Measurements from ENCODE around the gene MRPS7. TPM values are rescaled to one million over a fixed set of nuclear protein-coding genes. Genes with fewer than 3 reads are reported as not detected.

The MRPS7 gene
- total and polyA plus RNA-seq, 10 of the 15 experiments (the other 5 are each of a cell fraction or from before 2014, with no cell fraction given) = 88.4 to 217 (median 109) TPM

DNA sequence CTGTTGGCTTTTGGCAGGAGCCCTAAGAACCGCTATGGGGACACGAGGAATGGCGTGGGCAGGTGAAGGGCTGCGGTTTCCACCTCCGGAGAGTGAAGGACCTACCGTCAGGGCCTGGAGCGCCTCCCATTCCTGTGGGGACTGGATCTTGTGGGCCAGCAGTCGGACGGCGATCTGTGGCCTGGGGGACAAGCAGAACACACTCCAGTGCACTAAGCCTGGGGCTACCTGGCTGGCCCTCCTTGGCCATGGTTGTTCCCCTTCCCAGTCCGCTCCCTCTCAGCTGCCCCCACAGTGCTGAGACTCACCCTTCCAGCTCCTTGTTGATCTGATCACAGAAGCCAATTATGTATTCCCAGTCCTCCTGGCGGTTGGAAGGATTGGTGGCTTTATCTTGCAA is 15.3 kb upstream of the MRPS7 start (continued):
- no peak for TF ChIP-seq NR2C2 (IDR thresholded peaks at IDR 0.05; ENCODE audit: borderline replicate concordance, control insufficient read depth, insufficient read length, low read depth)
- TF ChIP-seq SP1 (IDR thresholded peaks at IDR 0.05; ENCODE audit: low read depth, low read length) = no peak

DNA sequence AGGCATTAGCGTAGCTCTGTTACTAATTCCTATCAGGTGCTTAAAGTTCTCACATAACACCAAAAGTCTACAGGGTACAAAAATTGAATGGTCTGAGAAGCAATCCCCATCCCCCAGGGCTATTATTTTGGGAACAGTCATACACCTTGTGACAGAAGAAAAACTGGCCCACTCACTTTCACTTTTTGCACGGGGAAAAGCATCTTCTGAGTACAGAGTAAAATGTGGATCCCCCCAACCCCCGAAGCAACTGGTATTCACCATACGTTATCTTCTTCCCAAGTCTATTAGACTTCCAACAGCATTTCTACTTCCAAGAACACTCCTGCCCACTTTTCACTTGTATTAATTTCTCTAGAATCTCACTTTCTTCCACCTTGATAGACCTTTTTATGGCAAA is 12.1 kb upstream of the MRPS7 start:
- ChIA-PET CTCF (interaction anchor here (0.5 to 3.3 kb wide), 20 partner anchors 10 to 504 kb away, joined by 3 to 34 read pairs (median 4); partner anchors contain the start of genes GGA3, MIF4GD, MRPS7 and SLC25A19), POLR2A (interaction anchor here (1.0 to 6.6 kb wide), 8 partner anchors 12 to 531 kb away, joined by 3 to 81 read pairs (median 4); partner anchors contain the start of genes GGA3, MIF4GD, MRPS7 and SLC25A19), RAD21 (ENCODE audit: unreplicated experiment) (interaction anchor here (1.1 to 3.3 kb wide), 7 partner anchors 12 to 326 kb away, joined by 3 to 21 read pairs (median 8); partner anchors contain the start of genes GGA3, MIF4GD, MRPS7 and NUP85), SMC1A (ENCODE audit: uncharacterized antibody, unreplicated experiment) (interaction anchor here (0.9 to 3.9 kb wide), 9 partner anchors 9 to 238 kb away, joined by 3 to 62 read pairs (median 4); partner anchors contain the start of genes GGA3, MRPS7 and SLC25A19)
- 13% methylated on average over 4 of the region's 4 CpGs for WGBS (ENCODE audit: insufficient coverage, insufficient replicate concordance, low lambda C conversion rate, missing lambda C conversion rate)
- Histone ChIP-seq H3K27ac (ENCODE audit: control insufficient read depth, insufficient read depth) (peak overlapping the region; percentile 70), H3K4me2 (ENCODE audit: control insufficient read depth, insufficient read depth) (peak overlapping the region; percentile 83), H3K4me1 (ENCODE audit: control insufficient read depth, insufficient read depth, low read length) (peaks cover 32% of the 10 kb centered on the region), H3K4me3 (peak overlapping the region; percentile 66; the same call in 1 of the 2 replicates), H3K79me2 (ENCODE audit: control insufficient read depth, insufficient read depth, low read length) (peaks cover 37% of the 10 kb centered on the region), H3K9ac (ENCODE audit: control insufficient read depth, insufficient read depth, low read length) (peak overlapping the region; percentile 3; the same call in 1 of the 2 replicates), H2AFZ (ENCODE audit: control insufficient read depth, low read depth, low read length) (no peak overlapping the region), H4K20me1 (ENCODE audit: control insufficient read depth, insufficient read depth) (no peaks in the 10 kb centered on the region), H3K9me3 (replicated peaks; ENCODE audit: control insufficient read depth, insufficient read depth, low read length) (no peaks in the 10 kb centered on the region), H3K36me3 (ENCODE audit: control insufficient read depth in 2 of 2, insufficient read depth in 2 of 2, low read length in 1 of 2) (peaks cover 12% of the 10 kb centered on the region in 2 experiments), H3K27me3 (replicated peaks in 1 of 2; ENCODE audit: control insufficient read depth in 2 of 2, insufficient read depth in 2 of 2, low read length in 1 of 2) (no peaks in the 10 kb centered on the region)
- BruUV-seq (replicated peaks) = TSS peak; percentile 49
- ATAC-seq = peak; percentile 6; the same call in 1 of the 3 replicates
- FAIRE-seq = no peak
- TF ChIP-seq TCF7 (IDR thresholded peaks at IDR 0.05; ENCODE audit: borderline replicate concordance) = no peak
- no peak for TF ChIP-seq JUNB (IDR thresholded peaks at IDR 0.05)
- TF ChIP-seq, protein P1, sequence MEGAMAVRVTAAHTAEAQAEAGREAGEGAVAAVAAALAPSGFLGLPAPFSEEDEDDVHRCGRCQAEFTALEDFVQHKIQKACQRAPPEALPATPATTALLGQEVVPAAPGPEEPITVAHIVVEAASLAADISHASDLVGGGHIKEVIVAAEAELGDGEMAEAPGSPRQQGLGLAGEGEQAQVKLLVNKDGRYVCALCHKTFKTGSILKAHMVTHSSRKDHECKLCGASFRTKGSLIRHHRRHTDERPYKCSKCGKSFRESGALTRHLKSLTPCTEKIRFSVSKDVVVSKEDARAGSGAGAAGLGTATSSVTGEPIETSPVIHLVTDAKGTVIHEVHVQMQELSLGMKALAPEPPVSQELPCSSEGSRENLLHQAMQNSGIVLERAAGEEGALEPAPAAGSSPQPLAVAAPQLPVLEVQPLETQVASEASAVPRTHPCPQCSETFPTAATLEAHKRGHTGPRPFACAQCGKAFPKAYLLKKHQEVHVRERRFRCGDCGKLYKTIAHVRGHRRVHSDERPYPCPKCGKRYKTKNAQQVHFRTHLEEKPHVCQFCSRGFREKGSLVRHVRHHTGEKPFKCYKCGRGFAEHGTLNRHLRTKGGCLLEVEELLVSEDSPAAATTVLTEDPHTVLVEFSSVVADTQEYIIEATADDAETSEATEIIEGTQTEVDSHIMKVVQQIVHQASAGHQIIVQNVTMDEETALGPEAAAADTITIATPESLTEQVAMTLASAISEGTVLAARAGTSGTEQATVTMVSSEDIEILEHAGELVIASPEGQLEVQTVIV (IDR thresholded peaks at IDR 0.05; ENCODE audit: borderline replicate concordance, partially characterized antibody) = no peak
- TF ChIP-seq RELA (IDR thresholded peaks at IDR 0.05; ENCODE audit: borderline replicate concordance, partially characterized antibody) = no peak
- TF ChIP-seq HCFC1 (IDR thresholded peaks at IDR 0.05; ENCODE audit: low read length) = no peak
- TF ChIP-seq CHD4 (IDR thresholded peaks at IDR 0.05) = no peak
- TF ChIP-seq RUNX3 (IDR thresholded peaks at IDR 0.05; ENCODE audit: low read length) = no peak
- no peak for TF ChIP-seq BACH1 (IDR thresholded peaks at IDR 0.05; ENCODE audit: borderline replicate concordance)
- TF ChIP-seq ZNF217 (IDR thresholded peaks at IDR 0.05) = no peak
- TF ChIP-seq, protein P2, sequence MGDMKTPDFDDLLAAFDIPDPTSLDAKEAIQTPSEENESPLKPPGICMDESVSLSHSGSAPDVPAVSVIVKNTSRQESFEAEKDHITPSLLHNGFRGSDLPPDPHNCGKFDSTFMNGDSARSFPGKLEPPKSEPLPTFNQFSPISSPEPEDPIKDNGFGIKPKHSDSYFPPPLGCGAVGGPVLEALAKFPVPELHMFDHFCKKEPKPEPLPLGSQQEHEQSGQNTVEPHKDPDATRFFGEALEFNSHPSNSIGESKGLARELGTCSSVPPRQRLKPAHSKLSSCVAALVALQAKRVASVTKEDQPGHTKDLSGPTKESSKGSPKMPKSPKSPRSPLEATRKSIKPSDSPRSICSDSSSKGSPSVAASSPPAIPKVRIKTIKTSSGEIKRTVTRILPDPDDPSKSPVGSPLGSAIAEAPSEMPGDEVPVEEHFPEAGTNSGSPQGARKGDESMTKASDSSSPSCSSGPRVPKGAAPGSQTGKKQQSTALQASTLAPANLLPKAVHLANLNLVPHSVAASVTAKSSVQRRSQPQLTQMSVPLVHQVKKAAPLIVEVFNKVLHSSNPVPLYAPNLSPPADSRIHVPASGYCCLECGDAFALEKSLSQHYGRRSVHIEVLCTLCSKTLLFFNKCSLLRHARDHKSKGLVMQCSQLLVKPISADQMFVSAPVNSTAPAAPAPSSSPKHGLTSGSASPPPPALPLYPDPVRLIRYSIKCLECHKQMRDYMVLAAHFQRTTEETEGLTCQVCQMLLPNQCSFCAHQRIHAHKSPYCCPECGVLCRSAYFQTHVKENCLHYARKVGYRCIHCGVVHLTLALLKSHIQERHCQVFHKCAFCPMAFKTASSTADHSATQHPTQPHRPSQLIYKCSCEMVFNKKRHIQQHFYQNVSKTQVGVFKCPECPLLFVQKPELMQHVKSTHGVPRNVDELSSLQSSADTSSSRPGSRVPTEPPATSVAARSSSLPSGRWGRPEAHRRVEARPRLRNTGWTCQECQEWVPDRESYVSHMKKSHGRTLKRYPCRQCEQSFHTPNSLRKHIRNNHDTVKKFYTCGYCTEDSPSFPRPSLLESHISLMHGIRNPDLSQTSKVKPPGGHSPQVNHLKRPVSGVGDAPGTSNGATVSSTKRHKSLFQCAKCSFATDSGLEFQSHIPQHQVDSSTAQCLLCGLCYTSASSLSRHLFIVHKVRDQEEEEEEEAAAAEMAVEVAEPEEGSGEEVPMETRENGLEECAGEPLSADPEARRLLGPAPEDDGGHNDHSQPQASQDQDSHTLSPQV (IDR thresholded peaks at IDR 0.05) = no peak
- no peak for TF ChIP-seq BHLHE40 (IDR thresholded peaks at IDR 0.05; ENCODE audit: borderline replicate concordance in 1 of 2, low read depth in 2 of 2, low read length in 1 of 2)
- no peak for TF ChIP-seq SMARCA5 (IDR thresholded peaks at IDR 0.05)
- no peak for TF ChIP-seq MTA3 (IDR thresholded peaks at IDR 0.05; ENCODE audit: borderline replicate concordance, low read length)
- TF ChIP-seq, protein P3, sequence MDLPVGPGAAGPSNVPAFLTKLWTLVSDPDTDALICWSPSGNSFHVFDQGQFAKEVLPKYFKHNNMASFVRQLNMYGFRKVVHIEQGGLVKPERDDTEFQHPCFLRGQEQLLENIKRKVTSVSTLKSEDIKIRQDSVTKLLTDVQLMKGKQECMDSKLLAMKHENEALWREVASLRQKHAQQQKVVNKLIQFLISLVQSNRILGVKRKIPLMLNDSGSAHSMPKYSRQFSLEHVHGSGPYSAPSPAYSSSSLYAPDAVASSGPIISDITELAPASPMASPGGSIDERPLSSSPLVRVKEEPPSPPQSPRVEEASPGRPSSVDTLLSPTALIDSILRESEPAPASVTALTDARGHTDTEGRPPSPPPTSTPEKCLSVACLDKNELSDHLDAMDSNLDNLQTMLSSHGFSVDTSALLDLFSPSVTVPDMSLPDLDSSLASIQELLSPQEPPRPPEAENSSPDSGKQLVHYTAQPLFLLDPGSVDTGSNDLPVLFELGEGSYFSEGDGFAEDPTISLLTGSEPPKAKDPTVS (IDR thresholded peaks at IDR 0.05; ENCODE audit: low read depth, low read length) = no peak
- in situ Hi-C loops (cut with MboI) = no loop called here
- DNase-seq (ENCODE audit: low read depth, low spot score) = no peak
- intact Hi-C loops (cut with micrococcal nuclease; ENCODE audit: unreplicated experiment) = no loop called here
